ENCODE measurements around the gene TAB2.

GRCh38 chr6:149271348-149272340 lies 45.9 kb upstream of the TAB2 start:
- TF ChIP-seq CTCF (IDR thresholded peaks at IDR 0.05) = no peak
- no peak for TF ChIP-seq POLR2A (IDR thresholded peaks at IDR 0.05)

Data from body of pancreas (tissue), 4 donors.